ENCODE data around the gene SNAI3. TPM values are rescaled to one million over a fixed set of nuclear protein-coding genes. Genes with fewer than 3 reads are reported as not detected.

Gene SNAI3
- total RNA-seq, 4 donors from 2014 or later, result 1.2 to 2.2 (median 1.6) TPM

DNA sequence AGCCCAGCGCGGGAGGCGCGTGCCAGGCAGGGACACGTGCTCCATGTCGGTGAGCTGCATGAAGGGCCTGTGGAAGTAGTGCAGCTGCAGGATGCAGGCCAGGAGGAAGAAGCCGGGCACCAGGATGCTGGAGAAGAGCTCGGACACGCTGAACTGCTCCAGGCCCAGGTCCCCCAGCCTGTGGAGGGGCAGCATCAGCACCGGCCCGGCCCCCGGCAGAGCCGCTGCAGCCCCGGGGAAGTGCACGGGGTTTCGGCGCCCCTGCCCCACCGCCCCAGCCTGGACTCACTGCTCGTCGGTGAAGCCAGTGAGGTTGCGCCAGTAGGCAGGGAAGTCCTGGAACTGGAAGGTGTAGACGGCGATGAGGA lies 48.0 kb upstream of the SNAI3 start:
- H3K4me3 ChIP-seq, result no peak overlapping the region

DNA sequence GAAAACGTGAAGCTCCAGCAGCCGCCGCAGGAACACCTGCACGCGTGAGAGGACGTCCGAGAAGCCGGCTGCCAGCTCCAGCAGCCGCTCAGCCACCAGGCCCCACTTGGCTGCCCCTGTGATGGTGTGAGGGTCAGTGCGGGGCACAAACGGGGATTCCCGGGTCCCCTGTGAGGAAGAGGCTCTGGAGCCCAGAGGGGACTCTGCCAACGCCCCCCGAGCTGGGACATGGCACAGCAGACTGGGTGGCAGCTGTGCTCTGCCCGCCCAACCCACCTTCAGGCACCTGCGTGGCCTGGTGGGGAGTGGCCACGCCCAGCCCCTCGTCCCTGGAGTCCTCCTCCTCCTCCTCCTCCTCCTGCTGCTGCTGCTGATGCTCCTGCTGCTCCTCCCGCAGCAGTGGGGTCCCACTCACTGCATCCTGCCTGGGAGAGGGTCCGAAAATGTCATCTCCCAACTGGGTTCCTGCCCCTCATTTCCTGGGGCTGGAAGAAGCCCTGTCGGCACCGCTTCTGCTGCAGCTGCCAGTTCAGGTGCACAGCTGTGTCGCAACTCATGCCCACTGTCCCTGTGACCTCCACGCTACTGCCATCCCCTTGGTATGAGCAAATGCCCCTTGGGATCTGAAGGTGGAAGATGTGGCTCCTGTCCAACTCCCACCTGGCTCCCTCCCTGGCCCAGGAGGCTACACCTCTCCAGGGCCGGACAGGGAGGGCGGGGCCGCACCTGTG lies 47.5 kb upstream of the SNAI3 start:
- Histone ChIP-seq H3K9me3 (no peaks in the 10 kb centered on the region), H3K36me3 (no peaks in the 10 kb centered on the region), H3K4me1 (peaks cover 0 to 7% of the 10 kb centered on the region in 2 donors), H3K27ac (no peak overlapping the region), H3K27me3 (no peaks in the 10 kb centered on the region), H3K4me3 (no peak overlapping the region)
- no peak for ATAC-seq
- DNase-seq, result no peak
- in situ Hi-C loops (cut with MboI; ENCODE audit: low sequenced_read_pairs in 4 of 4), result loop anchor here in 2 of 4 donors (25.0 kb wide), 1 partner anchor 479 kb away; the partner anchor contains the start of genes SLC22A31 (in 2 of the 2) and ZNF778 (in 2 of the 2)
- TF ChIP-seq, protein P1, sequence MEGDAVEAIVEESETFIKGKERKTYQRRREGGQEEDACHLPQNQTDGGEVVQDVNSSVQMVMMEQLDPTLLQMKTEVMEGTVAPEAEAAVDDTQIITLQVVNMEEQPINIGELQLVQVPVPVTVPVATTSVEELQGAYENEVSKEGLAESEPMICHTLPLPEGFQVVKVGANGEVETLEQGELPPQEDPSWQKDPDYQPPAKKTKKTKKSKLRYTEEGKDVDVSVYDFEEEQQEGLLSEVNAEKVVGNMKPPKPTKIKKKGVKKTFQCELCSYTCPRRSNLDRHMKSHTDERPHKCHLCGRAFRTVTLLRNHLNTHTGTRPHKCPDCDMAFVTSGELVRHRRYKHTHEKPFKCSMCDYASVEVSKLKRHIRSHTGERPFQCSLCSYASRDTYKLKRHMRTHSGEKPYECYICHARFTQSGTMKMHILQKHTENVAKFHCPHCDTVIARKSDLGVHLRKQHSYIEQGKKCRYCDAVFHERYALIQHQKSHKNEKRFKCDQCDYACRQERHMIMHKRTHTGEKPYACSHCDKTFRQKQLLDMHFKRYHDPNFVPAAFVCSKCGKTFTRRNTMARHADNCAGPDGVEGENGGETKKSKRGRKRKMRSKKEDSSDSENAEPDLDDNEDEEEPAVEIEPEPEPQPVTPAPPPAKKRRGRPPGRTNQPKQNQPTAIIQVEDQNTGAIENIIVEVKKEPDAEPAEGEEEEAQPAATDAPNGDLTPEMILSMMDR (IDR thresholded peaks at IDR 0.05 in 4 of 5, conservative IDR thresholded peaks at IDR 0.05 in 1 of 5), result no peak
- TF ChIP-seq POLR2A (IDR thresholded peaks at IDR 0.05), result no peak
- intact Hi-C loops (cut with DNase I; ENCODE audit: low total_unique reads), result no loop called here

More for the DNA sequence above, 48.0 kb upstream of the SNAI3 start:
- peaks cover 0 to 7% of the 10 kb centered on the region in 2 donors for H3K4me1 ChIP-seq
- no peak for DNase-seq
- H3K9me3 ChIP-seq, result no peaks in the 10 kb centered on the region
- ATAC-seq, result no peak
- no peak overlapping the region for H3K27ac ChIP-seq
- in situ Hi-C loops (cut with MboI; ENCODE audit: low sequenced_read_pairs in 4 of 4), result loop anchor here in 2 of 4 donors (25.0 kb wide), 1 partner anchor 478 kb away; the partner anchor contains the start of genes SLC22A31 (in 2 of the 2) and ZNF778 (in 2 of the 2)
- intact Hi-C loops (cut with DNase I; ENCODE audit: low total_unique reads), result no loop called here
- no peaks in the 10 kb centered on the region for H3K27me3 ChIP-seq
- no peaks in the 10 kb centered on the region for H3K36me3 ChIP-seq
- TF ChIP-seq POLR2A (IDR thresholded peaks at IDR 0.05), result no peak
- TF ChIP-seq, protein P1 (IDR thresholded peaks at IDR 0.05 in 4 of 5, conservative IDR thresholded peaks at IDR 0.05 in 1 of 5), result no peak

DNA sequence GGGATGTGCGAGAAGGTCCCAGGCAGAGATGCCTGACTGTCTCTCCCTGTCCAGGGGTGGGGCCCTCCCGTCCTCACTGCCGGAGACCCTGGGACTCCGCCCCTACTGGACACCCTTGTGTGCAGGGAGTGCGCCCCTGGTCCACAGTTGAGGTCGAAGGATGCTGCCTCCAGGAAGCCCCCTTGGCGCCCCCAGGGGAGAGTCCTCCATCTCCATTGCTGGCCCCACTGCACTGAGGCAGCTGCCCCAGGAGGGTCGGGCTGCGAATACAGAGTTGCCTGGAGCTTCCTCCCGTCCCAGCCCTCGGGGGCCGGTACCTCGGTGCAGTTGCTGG lies 46.6 kb upstream of the SNAI3 start:
- TF ChIP-seq POLR2A (IDR thresholded peaks at IDR 0.05), result no peak
- TF ChIP-seq, protein P1 (IDR thresholded peaks at IDR 0.05 in 4 of 5, conservative IDR thresholded peaks at IDR 0.05 in 1 of 5), result no peak
- no peak for ATAC-seq
- no peaks in the 10 kb centered on the region for H3K9me3 ChIP-seq
- no peak overlapping the region for H3K27ac ChIP-seq
- H3K27me3 ChIP-seq, result no peaks in the 10 kb centered on the region
- intact Hi-C loops (cut with DNase I; ENCODE audit: low total_unique reads), result no loop called here
- in situ Hi-C loops (cut with MboI; ENCODE audit: low sequenced_read_pairs in 4 of 4), result loop anchor here in 2 of 4 donors (25.0 kb wide), 1 partner anchor 479 kb away; the partner anchor contains the start of genes SLC22A31 (in 2 of the 2) and ZNF778 (in 2 of the 2)
- H3K36me3 ChIP-seq, result no peaks in the 10 kb centered on the region
- H3K4me3 ChIP-seq, result no peak overlapping the region
- DNase-seq, result no peak
- peaks cover 0 to 6% of the 10 kb centered on the region in 2 donors for H3K4me1 ChIP-seq

DNA sequence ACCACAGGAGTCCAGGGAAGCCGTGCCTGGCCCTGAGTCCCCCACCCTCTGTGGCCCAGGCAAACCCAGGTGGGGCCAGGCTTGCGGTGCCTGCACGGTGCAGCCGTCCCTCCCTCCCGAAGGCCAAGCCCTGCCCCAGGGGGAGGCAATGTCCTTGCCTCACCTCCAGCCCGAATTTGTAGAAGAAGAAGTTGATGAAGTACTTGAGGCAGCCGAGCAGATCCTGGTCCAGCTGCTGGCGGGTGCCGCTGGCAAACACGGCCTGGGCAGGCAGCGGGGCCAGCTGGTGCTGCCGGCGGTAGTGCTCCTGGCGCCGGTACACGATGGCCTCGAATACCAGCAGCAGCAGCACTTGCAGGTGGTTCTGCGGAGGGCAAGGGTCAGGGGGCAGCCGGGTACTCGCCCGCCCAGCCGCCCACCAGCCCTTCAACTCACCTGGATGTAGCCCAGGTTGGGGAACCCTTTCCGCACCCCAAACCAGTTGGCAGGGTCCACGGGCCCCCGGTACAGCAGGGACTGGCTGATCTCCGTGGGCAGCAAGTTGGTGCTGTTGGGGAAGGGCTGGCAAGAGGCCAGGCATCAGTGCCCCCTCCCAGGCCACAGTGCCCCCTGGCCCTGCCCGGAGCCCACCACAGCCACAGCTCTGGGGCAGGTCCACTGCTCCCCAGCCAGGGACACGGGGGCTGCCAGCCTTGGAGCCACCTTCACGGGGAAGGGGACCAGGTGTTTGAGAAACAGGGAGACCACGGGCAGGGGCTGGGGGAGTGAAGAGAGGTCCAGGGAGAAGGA lies 46.1 kb upstream of the SNAI3 start:
- peaks cover 0 to under 1% of the 10 kb centered on the region in 2 donors for H3K4me1 ChIP-seq
- in situ Hi-C loops (cut with MboI; ENCODE audit: low sequenced_read_pairs in 4 of 4), result loop anchor here in 2 of 4 donors (25.0 kb wide), 1 partner anchor 480 kb away; the partner anchor contains the start of genes SLC22A31 (in 2 of the 2) and ZNF778 (in 2 of the 2)
- no peak overlapping the region for H3K4me3 ChIP-seq
- no peak for TF ChIP-seq POLR2A (IDR thresholded peaks at IDR 0.05)
- intact Hi-C loops (cut with DNase I; ENCODE audit: low total_unique reads), result no loop called here
- DNase-seq (no peak), ATAC-seq (no peak)
- no peaks in the 10 kb centered on the region for H3K36me3 ChIP-seq
- H3K27me3 ChIP-seq, result no peaks in the 10 kb centered on the region
- no peak overlapping the region for H3K27ac ChIP-seq
- no peaks in the 10 kb centered on the region for H3K9me3 ChIP-seq

DNA sequence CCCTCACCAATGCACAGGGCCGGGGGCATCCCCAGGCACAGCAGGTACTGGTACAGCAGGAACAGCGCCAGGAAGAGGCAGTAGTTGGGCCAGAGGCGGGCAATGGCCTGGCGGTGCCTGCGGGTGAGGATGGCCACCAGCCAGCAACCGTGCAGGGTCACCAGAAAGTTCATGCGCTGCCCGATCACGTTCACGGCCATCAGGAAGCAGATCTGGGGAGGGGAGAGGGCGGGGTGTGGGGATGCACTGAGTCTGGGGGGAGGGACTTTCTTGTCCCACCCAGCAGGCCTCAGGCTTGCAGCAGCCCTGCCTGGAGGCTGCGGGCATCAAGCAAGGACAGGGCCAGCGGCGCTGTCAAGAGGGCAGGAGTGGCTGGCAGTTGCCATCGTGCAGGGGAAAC lies 45.4 kb upstream of the SNAI3 start:
- Histone ChIP-seq H3K27me3 (no peaks in the 10 kb centered on the region), H3K9me3 (no peaks in the 10 kb centered on the region), H3K36me3 (no peaks in the 10 kb centered on the region), H3K27ac (no peak overlapping the region), H3K4me3 (no peak overlapping the region), H3K4me1 (no peaks in the 10 kb centered on the region)
- no peak for TF ChIP-seq POLR2A (IDR thresholded peaks at IDR 0.05)
- TF ChIP-seq, protein P1 (IDR thresholded peaks at IDR 0.05 in 4 of 5, conservative IDR thresholded peaks at IDR 0.05 in 1 of 5), result no peak
- in situ Hi-C loops (cut with MboI; ENCODE audit: low sequenced_read_pairs in 4 of 4), result loop anchor here in 2 of 4 donors (25.0 kb wide), 1 partner anchor 481 kb away; the partner anchor contains the start of genes SLC22A31 (in 2 of the 2) and ZNF778 (in 2 of the 2)
- ATAC-seq (no peak), DNase-seq (no peak)
- intact Hi-C loops (cut with DNase I; ENCODE audit: low total_unique reads), result no loop called here

Data from gastrocnemius medialis (tissue), 4 donors.